NB4 (cell line): ENCODE measurements around the gene RHAG.
"Not testable (repeated sequence)": the region's sequence is repeated elsewhere in the genome, so short reads cannot be mapped to it uniquely, and the experiment has no call there.

Experiments used
- DNase-seq: peaks from one replicate; pipeline ENCODE4 v3.0.0; 2010; ENCODE audit warnings: low read depth
- H3K4me3 ChIP-seq: one replicate; pipeline ENCODE4 v1.5.1; 2011; ENCODE audit warnings: mild to moderate bottlenecking, low read depth, low read length, moderate library complexity
- MYC ChIP-seq: IDR thresholded peaks from 2 replicates; pipeline ENCODE4 v1.6.1; 2011; ENCODE audit warnings: low read depth, low read length
- POLR2A ChIP-seq: IDR thresholded peaks from 2 replicates; pipeline ENCODE4 v1.6.1; 2011; ENCODE audit warnings: mild to moderate bottlenecking; ENCODE audit not compliant: insufficient read length; ENCODE audit errors: extremely low read depth
- TF ChIP-seq, protein P1 (sequence below): IDR thresholded peaks from one replicate; pipeline ENCODE4 v1.5.1; 2012; ENCODE audit warnings: low read depth, low read length
- TF ChIP-seq, protein P2 (sequence below): IDR thresholded peaks from 2 replicates; pipeline ENCODE4 v1.6.1; 2011; ENCODE audit warnings: low read depth, low read length

The RHAG gene

GRCh38 chr6:49635480-49635879, 1.2 kb downstream of the RHAG start:
- TF ChIP-seq POLR2A = no peak
- TF ChIP-seq, protein P1, sequence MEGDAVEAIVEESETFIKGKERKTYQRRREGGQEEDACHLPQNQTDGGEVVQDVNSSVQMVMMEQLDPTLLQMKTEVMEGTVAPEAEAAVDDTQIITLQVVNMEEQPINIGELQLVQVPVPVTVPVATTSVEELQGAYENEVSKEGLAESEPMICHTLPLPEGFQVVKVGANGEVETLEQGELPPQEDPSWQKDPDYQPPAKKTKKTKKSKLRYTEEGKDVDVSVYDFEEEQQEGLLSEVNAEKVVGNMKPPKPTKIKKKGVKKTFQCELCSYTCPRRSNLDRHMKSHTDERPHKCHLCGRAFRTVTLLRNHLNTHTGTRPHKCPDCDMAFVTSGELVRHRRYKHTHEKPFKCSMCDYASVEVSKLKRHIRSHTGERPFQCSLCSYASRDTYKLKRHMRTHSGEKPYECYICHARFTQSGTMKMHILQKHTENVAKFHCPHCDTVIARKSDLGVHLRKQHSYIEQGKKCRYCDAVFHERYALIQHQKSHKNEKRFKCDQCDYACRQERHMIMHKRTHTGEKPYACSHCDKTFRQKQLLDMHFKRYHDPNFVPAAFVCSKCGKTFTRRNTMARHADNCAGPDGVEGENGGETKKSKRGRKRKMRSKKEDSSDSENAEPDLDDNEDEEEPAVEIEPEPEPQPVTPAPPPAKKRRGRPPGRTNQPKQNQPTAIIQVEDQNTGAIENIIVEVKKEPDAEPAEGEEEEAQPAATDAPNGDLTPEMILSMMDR = no peak
- TF ChIP-seq, protein P2, sequence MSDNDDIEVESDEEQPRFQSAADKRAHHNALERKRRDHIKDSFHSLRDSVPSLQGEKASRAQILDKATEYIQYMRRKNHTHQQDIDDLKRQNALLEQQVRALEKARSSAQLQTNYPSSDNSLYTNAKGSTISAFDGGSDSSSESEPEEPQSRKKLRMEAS = no peak
- no peak for TF ChIP-seq MYC
- DNase-seq = no peak
- H3K4me3 ChIP-seq = no peak overlapping the region

DNA sequence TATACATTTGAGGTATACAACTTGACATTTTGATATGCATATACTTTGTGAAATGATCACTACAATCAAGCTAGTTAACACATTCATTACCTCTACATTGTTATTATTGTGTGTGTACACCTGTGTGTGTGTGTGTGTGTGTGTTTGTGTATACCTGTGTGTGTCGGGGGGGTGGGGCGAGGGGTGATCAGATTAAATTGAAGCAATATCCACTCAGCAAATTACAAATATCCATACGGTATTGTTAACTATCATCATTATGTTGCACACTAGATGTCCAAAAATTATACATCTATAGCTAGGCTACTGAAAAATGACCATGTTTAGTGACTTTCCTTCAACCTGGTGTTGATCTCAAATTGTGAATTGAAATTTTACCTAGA, 1.8 kb downstream of the RHAG start:
- DNase-seq = no peak
- no peak for TF ChIP-seq POLR2A
- no peak for TF ChIP-seq MYC
- TF ChIP-seq, protein P2 = no peak
- TF ChIP-seq, protein P1 = no peak
- H3K4me3 ChIP-seq = no peak overlapping the region

GRCh38 chr6:49634092-49634835, 2.4 kb downstream of the RHAG start:
- no peak overlapping the region for H3K4me3 ChIP-seq
- TF ChIP-seq, protein P1 = no peak
- TF ChIP-seq POLR2A = no peak
- no peak for DNase-seq

DNA sequence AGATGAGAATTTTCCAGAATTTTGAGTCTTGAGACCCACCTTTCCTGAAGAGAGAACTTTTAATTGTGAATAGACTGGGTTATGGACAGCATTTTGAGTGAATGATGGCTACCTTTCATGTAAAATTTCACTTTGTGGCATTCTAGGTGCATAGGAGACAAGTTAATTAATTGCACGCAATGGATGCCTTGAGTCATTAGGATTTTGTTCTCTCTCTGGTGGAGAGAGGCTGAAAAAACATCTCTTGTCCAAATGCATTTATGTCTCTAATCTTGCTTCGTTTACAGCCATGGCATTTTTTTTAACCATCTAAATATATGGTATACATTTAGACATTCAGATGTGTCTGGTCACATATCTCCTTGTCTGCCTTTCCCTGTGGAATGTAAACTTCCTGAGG, 3.1 kb downstream of the RHAG start:
- no peak for DNase-seq
- no peak overlapping the region for H3K4me3 ChIP-seq
- no peak for TF ChIP-seq MYC
- TF ChIP-seq, protein P2 = no peak
- TF ChIP-seq, protein P1 = no peak
- TF ChIP-seq POLR2A = no peak

- DNase-seq = no peak
- TF ChIP-seq, protein P2 = no peak
- no peak for TF ChIP-seq MYC
- TF ChIP-seq, protein P1 = no peak
- no peak for TF ChIP-seq POLR2A
- no peak overlapping the region for H3K4me3 ChIP-seq
Observed at GRCh38 chr6:49632727-49633126, 3.9 kb downstream of the RHAG start.

DNA sequence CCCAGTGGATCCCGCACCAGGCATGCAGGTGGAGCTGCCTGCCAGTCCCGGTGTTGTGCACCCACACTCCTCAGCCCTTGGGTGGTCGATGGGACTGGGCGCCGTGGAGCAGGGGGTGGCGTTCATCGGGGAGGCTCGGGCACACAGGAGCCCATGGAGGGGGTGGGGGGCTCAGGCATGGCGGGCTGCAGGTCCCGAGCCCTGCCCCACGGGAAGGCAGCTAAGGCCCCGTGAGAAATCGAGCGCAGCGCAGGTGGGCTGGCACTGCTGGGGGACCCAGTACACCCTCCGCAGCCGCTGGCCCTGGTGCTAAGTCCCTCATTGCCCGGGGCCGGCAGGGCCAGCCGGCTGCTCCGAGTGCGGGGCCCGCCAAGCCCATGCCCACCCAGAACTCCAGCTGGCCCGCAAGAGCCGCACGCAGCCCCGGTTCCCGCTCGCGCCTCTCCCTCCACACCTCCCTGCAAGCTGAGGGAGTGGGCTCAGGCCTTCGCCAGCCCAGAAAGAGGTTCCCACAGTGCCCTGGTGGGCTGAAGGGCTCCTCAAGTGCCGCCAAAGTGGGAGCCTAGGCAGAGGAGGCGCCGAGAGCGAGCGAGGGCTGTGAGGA, 7.1 kb downstream of the RHAG start:
- H3K4me3 ChIP-seq, DNase-seq: not testable (repeated sequence)
